Measurements from ENCODE around the gene TXLNB. TPM values are rescaled to one million over a fixed set of nuclear protein-coding genes. Genes with fewer than 3 reads are reported as not detected.

The TXLNB gene
- total and polyA plus RNA-seq, 9 donors: 2.3 to 7.9 (median 5.0) TPM

GRCh38 chr6:139308286-139308916 lies 16.6 kb upstream of the TXLNB start:
- 73 to 86% (median 83%) methylated on average over 5 of the region's 5 CpGs for WGBS, 3 donors
- H3K27me3 ChIP-seq: no peaks in the 10 kb centered on the region
- intact Hi-C loops (cut with DNase I): no loop called here
- no peak overlapping the region for H3K27ac ChIP-seq
- no peak overlapping the region for H3K4me3 ChIP-seq
- DNase-seq: no peak
- TF ChIP-seq EP300 (IDR thresholded peaks at IDR 0.05): no peak
- TF ChIP-seq, protein P1, sequence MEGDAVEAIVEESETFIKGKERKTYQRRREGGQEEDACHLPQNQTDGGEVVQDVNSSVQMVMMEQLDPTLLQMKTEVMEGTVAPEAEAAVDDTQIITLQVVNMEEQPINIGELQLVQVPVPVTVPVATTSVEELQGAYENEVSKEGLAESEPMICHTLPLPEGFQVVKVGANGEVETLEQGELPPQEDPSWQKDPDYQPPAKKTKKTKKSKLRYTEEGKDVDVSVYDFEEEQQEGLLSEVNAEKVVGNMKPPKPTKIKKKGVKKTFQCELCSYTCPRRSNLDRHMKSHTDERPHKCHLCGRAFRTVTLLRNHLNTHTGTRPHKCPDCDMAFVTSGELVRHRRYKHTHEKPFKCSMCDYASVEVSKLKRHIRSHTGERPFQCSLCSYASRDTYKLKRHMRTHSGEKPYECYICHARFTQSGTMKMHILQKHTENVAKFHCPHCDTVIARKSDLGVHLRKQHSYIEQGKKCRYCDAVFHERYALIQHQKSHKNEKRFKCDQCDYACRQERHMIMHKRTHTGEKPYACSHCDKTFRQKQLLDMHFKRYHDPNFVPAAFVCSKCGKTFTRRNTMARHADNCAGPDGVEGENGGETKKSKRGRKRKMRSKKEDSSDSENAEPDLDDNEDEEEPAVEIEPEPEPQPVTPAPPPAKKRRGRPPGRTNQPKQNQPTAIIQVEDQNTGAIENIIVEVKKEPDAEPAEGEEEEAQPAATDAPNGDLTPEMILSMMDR (IDR thresholded peaks at IDR 0.05): no peak
- no peak for TF ChIP-seq POLR2A (IDR thresholded peaks at IDR 0.05)
- no peaks in the 10 kb centered on the region for H3K9me3 ChIP-seq
- H3K4me1 ChIP-seq (ENCODE audit: insufficient read depth): no peaks in the 10 kb centered on the region
- no peaks in the 10 kb centered on the region for H3K36me3 ChIP-seq

DNA sequence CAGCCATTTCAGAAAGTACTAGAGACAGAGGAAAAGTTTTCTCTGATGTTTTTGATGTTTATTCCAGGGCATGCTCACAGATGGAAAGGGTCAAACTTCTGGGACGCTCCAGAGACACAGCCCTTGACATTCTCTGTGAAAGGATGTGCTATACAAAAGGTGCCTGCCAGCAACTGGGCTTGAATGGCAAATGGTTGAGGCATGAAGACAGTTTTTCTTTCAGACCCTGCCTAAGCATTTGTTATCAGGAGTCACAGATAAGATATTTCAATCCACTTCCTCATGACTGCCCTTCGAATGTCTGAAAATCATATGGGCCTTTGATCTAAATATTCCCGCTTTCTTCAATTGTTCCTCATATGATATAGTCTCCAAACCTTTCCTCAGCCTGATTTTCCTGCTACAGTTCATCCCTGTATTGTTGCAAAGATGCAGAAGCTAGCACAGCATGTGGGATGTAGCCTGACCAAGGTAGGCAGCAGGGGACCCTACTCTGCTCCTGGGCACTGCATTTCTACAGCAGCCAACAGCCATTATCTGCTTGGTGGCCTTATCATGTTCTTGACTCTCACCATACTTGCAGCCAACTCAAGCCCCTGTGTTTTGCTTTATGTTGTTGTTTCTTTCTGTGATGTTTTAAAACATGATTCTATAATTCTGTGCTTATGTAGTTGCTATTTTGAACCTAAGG lies 14.6 kb upstream of the TXLNB start:
- no peaks in the 10 kb centered on the region for H3K9me3 ChIP-seq
- no peaks in the 10 kb centered on the region for H3K4me1 ChIP-seq (ENCODE audit: insufficient read depth)
- H3K36me3 ChIP-seq: no peaks in the 10 kb centered on the region
- H3K27ac ChIP-seq: no peak overlapping the region
- H3K27me3 ChIP-seq: no peaks in the 10 kb centered on the region
- no peak overlapping the region for H3K4me3 ChIP-seq
- no peak for DNase-seq
- WGBS, 3 donors: 61 to 76% (median 62%) methylated on average over 3 of the region's 3 CpGs
- no peak for TF ChIP-seq EP300 (IDR thresholded peaks at IDR 0.05)
- intact Hi-C loops (cut with DNase I): no loop called here

GRCh38 chr6:139303185-139303584 lies 11.4 kb upstream of the TXLNB start:
- no peak overlapping the region for H3K4me3 ChIP-seq
- no peaks in the 10 kb centered on the region for H3K9me3 ChIP-seq
- WGBS, 3 donors: 86 to 94% (median 93%) methylated on average over 2 of the region's 2 CpGs
- no peaks in the 10 kb centered on the region for H3K4me1 ChIP-seq (ENCODE audit: insufficient read depth)
- H3K27ac ChIP-seq: no peak overlapping the region
- H3K36me3 ChIP-seq: no peaks in the 10 kb centered on the region
- H3K27me3 ChIP-seq: no peaks in the 10 kb centered on the region
- TF ChIP-seq, protein P1 (IDR thresholded peaks at IDR 0.05): no peak
- TF ChIP-seq POLR2A (IDR thresholded peaks at IDR 0.05) (no peak), EP300 (IDR thresholded peaks at IDR 0.05) (no peak)
- intact Hi-C loops (cut with DNase I): no loop called here
- DNase-seq: no peak

DNA sequence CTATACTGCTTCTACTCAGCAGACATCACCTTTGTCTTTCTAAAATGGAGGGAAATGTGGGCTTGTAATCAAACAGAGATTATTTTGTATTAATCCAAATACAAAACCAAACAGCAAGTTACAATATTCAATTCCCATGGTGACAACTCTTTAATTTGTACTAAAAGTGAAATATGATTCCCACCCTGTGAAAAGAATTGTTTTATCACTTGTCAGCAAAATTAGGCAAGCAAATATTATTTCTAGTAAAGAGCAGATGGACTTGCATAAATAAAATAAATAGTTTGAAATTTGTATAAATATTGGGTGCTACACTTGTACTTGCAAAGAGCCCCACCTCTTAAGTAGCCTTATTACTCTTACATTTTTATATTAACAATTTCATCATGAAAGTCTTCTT lies 6.1 kb upstream of the TXLNB start:
- no peaks in the 10 kb centered on the region for H3K36me3 ChIP-seq
- no peak overlapping the region for H3K4me3 ChIP-seq
- intact Hi-C loops (cut with DNase I): loop anchor here in 2 of 4 donors (10.0 kb wide), 2 partner anchors 67 to 1173 kb away; no protein-coding TSS in a partner anchor
- TF ChIP-seq, protein P1 (IDR thresholded peaks at IDR 0.05): no peak
- TF ChIP-seq EP300 (IDR thresholded peaks at IDR 0.05): no peak
- no peak for TF ChIP-seq POLR2A (IDR thresholded peaks at IDR 0.05)
- no peaks in the 10 kb centered on the region for H3K9me3 ChIP-seq
- H3K4me1 ChIP-seq (ENCODE audit: insufficient read depth): no peaks in the 10 kb centered on the region
- H3K27me3 ChIP-seq: no peaks in the 10 kb centered on the region
- DNase-seq: no peak
- no peak overlapping the region for H3K27ac ChIP-seq

- H3K27ac ChIP-seq: no peak overlapping the region
- 76 to 92% (median 83%) methylated on average over 1 of the region's 1 CpG for WGBS, 3 donors
- intact Hi-C loops (cut with DNase I): loop anchor here in 2 of 4 donors (10.0 kb wide), 2 partner anchors 68 to 1172 kb away; no protein-coding TSS in a partner anchor
- no peak for DNase-seq
- H3K9me3 ChIP-seq: no peaks in the 10 kb centered on the region
- H3K36me3 ChIP-seq: no peaks in the 10 kb centered on the region
- peaks cover under 1% of the 10 kb centered on the region for H3K4me1 ChIP-seq (ENCODE audit: insufficient read depth)
- no peak overlapping the region for H3K4me3 ChIP-seq
- H3K27me3 ChIP-seq: no peaks in the 10 kb centered on the region
- TF ChIP-seq POLR2A (IDR thresholded peaks at IDR 0.05) (no peak), EP300 (IDR thresholded peaks at IDR 0.05) (no peak)
- TF ChIP-seq, protein P1 (IDR thresholded peaks at IDR 0.05): no peak
These were observed 5.1 kb upstream of the TXLNB start for GRCh38 chr6:139296927-139297326.
